Smooth muscle cell (in vitro differentiated cells): ENCODE measurements around the gene TXNRD1. TPM values are rescaled to one million over a fixed set of nuclear protein-coding genes. Genes with fewer than 3 reads are reported as not detected.
A peak's percentile ranks its signal among the peaks of the same experiment; 100 is the strongest.
"Not testable (repeated sequence)": the region's sequence is repeated elsewhere in the genome, so short reads cannot be mapped to it uniquely, and the experiment has no call there.

Experiments
- DNase-seq: peaks from one replicate; lab custom pipeline; 2025; ENCODE audit not compliant: unreplicated experiment; lab: John Stamatoyannopoulos, UW
- H2AFZ ChIP-seq: fragments of 200-600 bp; sonication (generic); 2 replicates; pipeline ENCODE4 v1.6.0; 2016; ENCODE audit warnings: antibody characterized with exemption, low read depth, mild to moderate bottlenecking
- H3F3A ChIP-seq: fragments of 200-600 bp; sonication (generic); 2 replicates; pipeline ENCODE4 v1.6.0; 2017; ENCODE audit warnings: antibody characterized with exemption, low read depth
- H3K27ac ChIP-seq: fragments of 200-600 bp; sonication (generic); 2 replicates; pipeline ENCODE4 v1.5.1; 2016; ENCODE audit warnings: low read depth, mild to moderate bottlenecking
- H3K27me3 ChIP-seq: fragments of 200-600 bp; sonication (generic); 2 replicates; pipeline ENCODE4 v1.6.1; 2016; ENCODE audit warnings: low read depth, mild to moderate bottlenecking
- H3K36me3 ChIP-seq: fragments of 200-600 bp; sonication (generic); 2 replicates; pipeline ENCODE4 v1.5.1; 2016; ENCODE audit warnings: low read depth
- H3K4me1 ChIP-seq: fragments of 200-600 bp; sonication (generic); 2 replicates; pipeline ENCODE4 v1.5.1; 2016; ENCODE audit warnings: low read depth
- H3K4me2 ChIP-seq: fragments of 200-600 bp; sonication (generic); 2 replicates; pipeline ENCODE4 v1.6.0; 2016; ENCODE audit warnings: mild to moderate bottlenecking
- H3K4me3 ChIP-seq: fragments of 200-600 bp; sonication (generic); 2 replicates; pipeline ENCODE4 v1.5.1; 2016; ENCODE audit warnings: mild to moderate bottlenecking
- H3K79me2 ChIP-seq: fragments of 200-600 bp; sonication (generic); 2 replicates; pipeline ENCODE4 v1.6.0; 2016; ENCODE audit warnings: low read depth, mild to moderate bottlenecking
- H3K9ac ChIP-seq: fragments of 200-600 bp; sonication (generic); 2 replicates; pipeline ENCODE4 v1.6.0; 2016; ENCODE audit warnings: low read depth
- H3K9me3 ChIP-seq: fragments of 200-600 bp; sonication (generic); replicated peaks from 2 replicates; pipeline ENCODE4 v1.5.1; 2016; ENCODE audit warnings: low read depth
- H4K20me1 ChIP-seq: fragments of 200-600 bp; sonication (generic); 2 replicates; pipeline ENCODE4 v1.6.0; 2016; ENCODE audit warnings: low read depth
- CTCF ChIP-seq: fragments of 200-600 bp; sonication (generic); IDR thresholded peaks from 2 replicates; pipeline ENCODE4 v1.5.1; 2017; ENCODE audit warnings: borderline replicate concordance, mild to moderate bottlenecking, antibody characterized with exemption; ENCODE audit not compliant: insufficient read depth, poor library complexity, severe bottlenecking
- WGBS: methylation state at CpG from one replicate; pipeline ENCODE4 v1.1.7; 2016; ENCODE audit warnings: low lambda C conversion rate; 5-methylcytosine and 5-hydroxymethylcytosine counted together
- polyA plus RNA-seq: library from polyadenylated mRNA; unstranded; fragments of >200 nt; fragmentation: Nextera tagmentation; extraction: Ambion mirVana; gene quantifications from 2 replicates; pipeline ENCODE4 v1.2.1, GENCODE V29; 2016
- total RNA-seq: library from RNA; depleted of rRNA; stranded (reverse); fragments of >200 nt; gene quantifications from 2 replicates; pipeline ENCODE4 v1.2.3, GENCODE V29; 2014

Gene TXNRD1
- total and polyA plus RNA-seq, 2 experiments from 2014 or later, result 31.1 to 61.7 TPM

DNA sequence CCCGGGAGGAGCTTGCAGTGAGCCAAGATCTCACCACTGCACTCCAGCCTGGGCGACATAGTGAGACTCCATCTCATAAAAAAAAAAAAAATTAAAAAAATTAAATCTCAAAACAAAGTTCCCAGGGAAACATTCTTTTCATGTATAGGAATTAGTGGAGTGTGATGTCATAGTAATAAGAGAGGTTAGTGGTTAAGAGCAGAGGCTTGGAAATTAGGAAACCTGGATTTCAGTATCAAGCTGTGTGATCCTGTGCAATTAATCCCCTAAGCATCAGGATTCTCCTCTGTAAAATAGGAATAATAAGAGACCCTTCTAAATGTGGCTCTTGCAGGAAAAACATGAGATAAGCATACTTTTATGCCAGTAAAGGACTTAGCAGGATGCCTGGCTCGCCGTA lies 3.1 kb upstream of the TXNRD1 start:
- H3K4me3 ChIP-seq, result no peak overlapping the region
- no peak overlapping the region for H3K4me2 ChIP-seq
- no peaks in the 10 kb centered on the region for H4K20me1 ChIP-seq
- H3K27me3 ChIP-seq, result no peaks in the 10 kb centered on the region
- no peaks in the 10 kb centered on the region for H3F3A ChIP-seq
- H3K36me3 ChIP-seq, result no peaks in the 10 kb centered on the region
- no peaks in the 10 kb centered on the region for H3K4me1 ChIP-seq
- no peak overlapping the region for H2AFZ ChIP-seq
- no peak overlapping the region for H3K9ac ChIP-seq
- H3K79me2 ChIP-seq, result no peaks in the 10 kb centered on the region
- 96% methylated on average over 4 of the region's 4 CpGs for WGBS
- TF ChIP-seq CTCF, result no peak
- DNase-seq, result no peak
- H3K9me3 ChIP-seq, result no peaks in the 10 kb centered on the region
- no peak overlapping the region for H3K27ac ChIP-seq

DNA sequence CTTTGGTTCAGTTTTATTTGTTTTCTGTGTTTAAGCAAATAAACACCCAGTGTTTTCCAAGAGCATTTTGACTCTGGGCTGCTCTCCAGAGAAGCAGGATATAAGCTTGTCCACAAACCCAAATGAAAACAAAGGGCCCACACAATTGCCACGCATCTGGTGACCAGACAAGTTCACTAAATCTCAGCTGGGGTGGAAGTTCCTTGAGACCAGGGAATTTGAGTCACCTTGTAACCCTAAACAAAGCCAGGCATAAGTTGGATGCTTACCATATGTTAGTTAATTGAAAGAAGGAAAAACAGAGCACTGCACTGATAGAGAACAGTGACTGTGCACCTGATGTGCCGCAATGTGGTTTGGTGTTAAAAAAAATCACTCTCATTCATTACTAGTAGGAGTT lies 1.6 kb upstream of the TXNRD1 start:
- 84% methylated on average over 2 of the region's 2 CpGs for WGBS
- H2AFZ ChIP-seq, result no peak overlapping the region

GRCh38 chr12:104216521-104216924 lies 944 bp downstream of the TXNRD1 start:
- H4K20me1 ChIP-seq, result no peaks in the 10 kb centered on the region
- peaks cover 5% of the 10 kb centered on the region for H3K4me1 ChIP-seq
- H3K9me3 ChIP-seq, result no peaks in the 10 kb centered on the region
- 94% methylated on average over 1 of the region's 1 CpG for WGBS
- H3K4me3 ChIP-seq, result peak overlapping the region; percentile 59
- H3K36me3 ChIP-seq, result no peaks in the 10 kb centered on the region
- H3K9ac ChIP-seq, result no peak overlapping the region
- no peak for DNase-seq
- H3K27me3 ChIP-seq, result no peaks in the 10 kb centered on the region
- no peaks in the 10 kb centered on the region for H3F3A ChIP-seq
- H2AFZ ChIP-seq, result peak overlapping the region; percentile 87
- no peak for TF ChIP-seq CTCF
- H3K27ac ChIP-seq, result no peak overlapping the region
- H3K79me2 ChIP-seq, result no peaks in the 10 kb centered on the region
- peak overlapping the region; percentile 86 for H3K4me2 ChIP-seq

More for the DNA sequence above, 1.6 kb upstream of the TXNRD1 start:
- H3K79me2 ChIP-seq, result no peaks in the 10 kb centered on the region
- H3K27me3 ChIP-seq, result no peaks in the 10 kb centered on the region
- no peak overlapping the region for H3K4me2 ChIP-seq
- H3K9me3 ChIP-seq, result no peaks in the 10 kb centered on the region
- DNase-seq, result no peak
- no peak for TF ChIP-seq CTCF
- H3K9ac ChIP-seq, result no peak overlapping the region
- no peaks in the 10 kb centered on the region for H3K36me3 ChIP-seq
- no peaks in the 10 kb centered on the region for H4K20me1 ChIP-seq
- H3F3A ChIP-seq, result no peaks in the 10 kb centered on the region
- H3K4me3 ChIP-seq, result no peak overlapping the region
- no peaks in the 10 kb centered on the region for H3K4me1 ChIP-seq
- no peak overlapping the region for H3K27ac ChIP-seq

GRCh38 chr12:104218506-104218905 lies 2.9 kb downstream of the TXNRD1 start:
- H3K9me3 ChIP-seq, H3K9ac ChIP-seq, H3K36me3 ChIP-seq, DNase-seq, H3K4me2 ChIP-seq, H3K4me3 ChIP-seq, H3K4me1 ChIP-seq, H2AFZ ChIP-seq, H3K79me2 ChIP-seq, H3F3A ChIP-seq, H4K20me1 ChIP-seq, H3K27me3 ChIP-seq: not testable (repeated sequence)
- 96% methylated on average over 2 of the region's 2 CpGs for WGBS
- H3K27ac ChIP-seq, result peak overlapping the region; percentile 88
